PC-3 (cell line): ENCODE results near the gene DYNC1I1. TPM values are rescaled to one million over a fixed set of nuclear protein-coding genes. Genes with fewer than 3 reads are reported as not detected.

Experiments used
- ATAC-seq: fragments of 200-7000 bp; cut with Tn5 transposase; 2 replicates; pipeline ENCODE4 v1.9.1; 2020; ENCODE audit warnings: mild to moderate bottlenecking, moderate library complexity
- BruUV-seq: library from RNA; stranded (reverse); fragments of 400-500 nt; replicated peaks from 2 replicates; lab custom pipeline; 2021; lab: Mats Ljungman, UMichigan
- CTCF ChIA-PET: fragments of 300-600 bp; sonication (Branson Sonifier 250); formaldehyde crosslinking; loops from one replicate; lab custom pipeline; 2022; ENCODE audit warnings: antibody characterized with exemption; lab: Charles Lee
- POLR2A ChIA-PET: fragments of 300-600 bp; sonication (Branson Sonifier 250); formaldehyde crosslinking; loops from one replicate; lab custom pipeline; 2022; ENCODE audit warnings: antibody characterized with exemption; ENCODE audit not compliant: unreplicated experiment; lab: Charles Lee
- DNase-seq: peaks from one replicate; pipeline ENCODE4 v3.0.0-alpha.2; 2015
- H2AFZ ChIP-seq: fragments of 300-600 bp; sonication (generic); 2 replicates; pipeline ENCODE4 v1.6.0; 2016; ENCODE audit warnings: antibody characterized with exemption, low read length
- H3F3A ChIP-seq: fragments of 300-600 bp; sonication (generic); one replicate; pipeline ENCODE4 v1.6.0; 2017; ENCODE audit warnings: antibody characterized with exemption, low read length, control low read depth, mild to moderate bottlenecking; ENCODE audit not compliant: unreplicated experiment
- H3K27ac ChIP-seq: fragments of 300-600 bp; sonication (generic); 2 replicates; pipeline ENCODE4 v1.5.1; 2016; ENCODE audit warnings: mild to moderate bottlenecking, low read length
- H3K27me3 ChIP-seq: fragments of 300-600 bp; sonication (generic); 2 replicates; pipeline ENCODE4 v1.6.1; 2016; ENCODE audit warnings: low read length, mixed read lengths
- H3K36me3 ChIP-seq: fragments of 300-600 bp; sonication (generic); 2 replicates; pipeline ENCODE4 v1.6.1; 2016; ENCODE audit warnings: low read depth, mixed run types, low read length, mixed read lengths
- H3K4me1 ChIP-seq: fragments of 300-600 bp; sonication (generic); 2 replicates; pipeline ENCODE4 v1.5.1; 2016; ENCODE audit warnings: low read length; ENCODE audit not compliant: insufficient read depth
- H3K4me2 ChIP-seq: fragments of 300-600 bp; sonication (generic); 2 replicates; pipeline ENCODE4 v1.6.0; 2016; ENCODE audit warnings: low read length
- H3K4me3 ChIP-seq: fragments of 300-600 bp; sonication (generic); 2 replicates; pipeline ENCODE4 v1.5.1; 2016; ENCODE audit warnings: mild to moderate bottlenecking, low read length, mixed read lengths
- H3K79me2 ChIP-seq: fragments of 300-600 bp; sonication (generic); 2 replicates; pipeline ENCODE4 v1.6.1; 2017; ENCODE audit warnings: low read length, mixed read lengths
- H3K9ac ChIP-seq: fragments of 300-600 bp; sonication (generic); 2 replicates; pipeline ENCODE4 v1.6.0; 2016; ENCODE audit warnings: mild to moderate bottlenecking, low read length
- H3K9me2 ChIP-seq: fragments of 300-600 bp; sonication (generic); replicated peaks from 2 replicates; pipeline ENCODE4 v1.6.1; 2016; ENCODE audit warnings: mixed run types, low read length, mixed read lengths
- H3K9me3 ChIP-seq: fragments of 300-600 bp; sonication (generic); 2 replicates; pipeline ENCODE4 v1.6.1; 2016; ENCODE audit warnings: low read length, mixed read lengths
- H4K20me1 ChIP-seq: fragments of 300-600 bp; sonication (generic); 2 replicates; pipeline ENCODE4 v1.6.1; 2016; ENCODE audit warnings: low read length, mixed read lengths
- CTCF ChIP-seq: fragments of 300-600 bp; sonication (generic); conservative IDR thresholded peaks from 2 replicates; pipeline ENCODE4 v1.5.1; 2017; ENCODE audit warnings: antibody characterized with exemption, low read depth, mild to moderate bottlenecking, low read length
- EZH2 ChIP-seq: fragments of 300-600 bp; sonication (generic); IDR thresholded peaks from one replicate; pipeline ENCODE4 v1.6.1; 2017; ENCODE audit warnings: antibody characterized with exemption, mild to moderate bottlenecking, low read length; ENCODE audit not compliant: unreplicated experiment
- EZH2phosphoT487 ChIP-seq: fragments of 300-600 bp; sonication (generic); IDR thresholded peaks from 2 replicates; pipeline ENCODE4 v1.6.1; 2018; ENCODE audit warnings: mild to moderate bottlenecking, antibody characterized with exemption, low read length, borderline replicate concordance
- intact Hi-C: fragments of 100-400 bp; cut with micrococcal nuclease; formaldehyde crosslinking; loops from 2 replicates; pipeline ENCODE4 v1.9.0; 2023
- total RNA-seq: library from RNA; depleted of rRNA; stranded (reverse); fragments of >200 nt; gene quantifications from 2 replicates; pipeline ENCODE4 v1.2.3, GENCODE V29; 2014

DYNC1I1 gene
- total RNA-seq, 1 experiment from 2014 or later: 2.4 TPM

GRCh38 chr7:95927756-95928155 is 155.4 kb downstream of the DYNC1I1 start:
- ATAC-seq (no peak), DNase-seq (no peak)
- H3K79me2 ChIP-seq: no peaks in the 10 kb centered on the region
- no peaks in the 10 kb centered on the region for H4K20me1 ChIP-seq
- no peak overlapping the region for H3K4me2 ChIP-seq
- ChIA-PET CTCF (no interaction called here), POLR2A (no interaction called here)
- no peaks in the 10 kb centered on the region for H3K9me2 ChIP-seq
- TF ChIP-seq EZH2 (no peak), EZH2phosphoT487 (no peak), CTCF (no peak)
- H2AFZ ChIP-seq: no peak overlapping the region
- BruUV-seq: no TSS peak
- no peaks in the 10 kb centered on the region for H3F3A ChIP-seq
- H3K9me3 ChIP-seq: no peaks in the 10 kb centered on the region
- H3K9ac ChIP-seq: no peak overlapping the region
- no peaks in the 10 kb centered on the region for H3K27me3 ChIP-seq
- H3K36me3 ChIP-seq: no peaks in the 10 kb centered on the region
- intact Hi-C loops: no loop called here
- H3K4me1 ChIP-seq: peaks cover under 1% of the 10 kb centered on the region; the same call in 1 of the 2 replicates
- H3K27ac ChIP-seq: no peak overlapping the region
- no peak overlapping the region for H3K4me3 ChIP-seq

- no peaks in the 10 kb centered on the region for H3K27me3 ChIP-seq
- H3F3A ChIP-seq: no peaks in the 10 kb centered on the region
- POLR2A ChIA-PET: no interaction called here
- no peaks in the 10 kb centered on the region for H3K9me3 ChIP-seq
- H3K9ac ChIP-seq: no peak overlapping the region
- no peak for ATAC-seq
- no peak for DNase-seq
- no peak overlapping the region for H3K4me3 ChIP-seq
- BruUV-seq: no TSS peak
- no peaks in the 10 kb centered on the region for H3K79me2 ChIP-seq
- H3K9me2 ChIP-seq: no peaks in the 10 kb centered on the region
- no peak overlapping the region for H3K4me2 ChIP-seq
- H4K20me1 ChIP-seq: no peaks in the 10 kb centered on the region
- intact Hi-C loops: no loop called here
- TF ChIP-seq CTCF (no peak), EZH2 (no peak), EZH2phosphoT487 (no peak)
- no peak overlapping the region for H3K27ac ChIP-seq
- no peak overlapping the region for H2AFZ ChIP-seq
- CTCF ChIA-PET: interaction anchor here (1.1 kb wide), 1 partner anchor 14 kb away, joined by 3 read pairs; no protein-coding TSS in a partner anchor
- no peaks in the 10 kb centered on the region for H3K36me3 ChIP-seq
- H3K4me1 ChIP-seq: no peaks in the 10 kb centered on the region
Observed at GRCh38 chr7:95929710-95930280, 157.4 kb downstream of the DYNC1I1 start.

- no peak overlapping the region for H3K4me3 ChIP-seq
- intact Hi-C loops: no loop called here
- no peak overlapping the region for H3K9ac ChIP-seq
- no peaks in the 10 kb centered on the region for H3F3A ChIP-seq
- TF ChIP-seq CTCF: no peak
- no peak for TF ChIP-seq EZH2phosphoT487
- no peak for TF ChIP-seq EZH2
- ATAC-seq (no peak), DNase-seq (no peak)
- no peaks in the 10 kb centered on the region for H3K9me2 ChIP-seq
- ChIA-PET CTCF (no interaction called here), POLR2A (no interaction called here)
- no TSS peak for BruUV-seq
- no peak overlapping the region for H3K4me2 ChIP-seq
- no peaks in the 10 kb centered on the region for H3K36me3 ChIP-seq
- no peaks in the 10 kb centered on the region for H3K4me1 ChIP-seq
- no peaks in the 10 kb centered on the region for H4K20me1 ChIP-seq
- no peaks in the 10 kb centered on the region for H3K27me3 ChIP-seq
- no peaks in the 10 kb centered on the region for H3K79me2 ChIP-seq
- H2AFZ ChIP-seq: no peak overlapping the region
- H3K9me3 ChIP-seq: no peaks in the 10 kb centered on the region
- no peak overlapping the region for H3K27ac ChIP-seq
Observed at GRCh38 chr7:95931460-95932232, 159.3 kb downstream of the DYNC1I1 start.
